AG09309 (cell line): Measurements from ENCODE around the gene MRPS35.

Experiments
- DNase-seq: peaks from one replicate; pipeline ENCODE4 v3.0.0-alpha.2; 2010; ENCODE audit warnings: low read depth
- H3K4me3 ChIP-seq: 2 replicates; pipeline ENCODE4 v1.5.1; 2011; ENCODE audit warnings: mild to moderate bottlenecking, low read depth, low read length, moderate library complexity; ENCODE audit not compliant: control insufficient read depth
- CTCF ChIP-seq: IDR thresholded peaks from 2 replicates; pipeline ENCODE4 v1.5.1; 2011; ENCODE audit warnings: mild to moderate bottlenecking, low read depth, low read length, inconsistent platforms; ENCODE audit not compliant: insufficient read depth, control insufficient read depth; ENCODE audit errors: missing control alignments

MRPS35 gene

GRCh38 chr12:27787559-27787958 lies 76.9 kb downstream of the MRPS35 start:
- no peak for DNase-seq
- H3K4me3 ChIP-seq: no peak overlapping the region
- no peak for TF ChIP-seq CTCF

- no peak for DNase-seq
- TF ChIP-seq CTCF: no peak
Measured at GRCh38 chr12:27790179-27790578, 79.5 kb downstream of the MRPS35 start.

GRCh38 chr12:27794818-27795584 lies 84.4 kb downstream of the MRPS35 start:
- no peak for DNase-seq
- no peak overlapping the region for H3K4me3 ChIP-seq
- TF ChIP-seq CTCF: no peak

More at GRCh38 chr12:27790179-27790578, 79.5 kb downstream of the MRPS35 start:
- H3K4me3 ChIP-seq: no peak overlapping the region

- no peak for TF ChIP-seq CTCF
- H3K4me3 ChIP-seq: no peak overlapping the region
- no peak for DNase-seq
Measured at GRCh38 chr12:27796128-27796527, 85.5 kb downstream of the MRPS35 start.

- no peak overlapping the region for H3K4me3 ChIP-seq
- no peak for TF ChIP-seq CTCF
- no peak for DNase-seq
Measured at GRCh38 chr12:27797301-27798025, 86.8 kb downstream of the MRPS35 start.

GRCh38 chr12:27800819-27801218 lies 90.2 kb downstream of the MRPS35 start:
- no peak for TF ChIP-seq CTCF
- no peak overlapping the region for H3K4me3 ChIP-seq
- no peak for DNase-seq
